CD4-positive, alpha-beta T cell treated with Interleukin-17A for 1 hour (primary cell): ENCODE measurements around the gene FAM163B.

Experiments used
- DNase-seq: peaks from one replicate; pipeline ENCODE4 v3.0.0-alpha.2; 2020

FAM163B gene

DNA sequence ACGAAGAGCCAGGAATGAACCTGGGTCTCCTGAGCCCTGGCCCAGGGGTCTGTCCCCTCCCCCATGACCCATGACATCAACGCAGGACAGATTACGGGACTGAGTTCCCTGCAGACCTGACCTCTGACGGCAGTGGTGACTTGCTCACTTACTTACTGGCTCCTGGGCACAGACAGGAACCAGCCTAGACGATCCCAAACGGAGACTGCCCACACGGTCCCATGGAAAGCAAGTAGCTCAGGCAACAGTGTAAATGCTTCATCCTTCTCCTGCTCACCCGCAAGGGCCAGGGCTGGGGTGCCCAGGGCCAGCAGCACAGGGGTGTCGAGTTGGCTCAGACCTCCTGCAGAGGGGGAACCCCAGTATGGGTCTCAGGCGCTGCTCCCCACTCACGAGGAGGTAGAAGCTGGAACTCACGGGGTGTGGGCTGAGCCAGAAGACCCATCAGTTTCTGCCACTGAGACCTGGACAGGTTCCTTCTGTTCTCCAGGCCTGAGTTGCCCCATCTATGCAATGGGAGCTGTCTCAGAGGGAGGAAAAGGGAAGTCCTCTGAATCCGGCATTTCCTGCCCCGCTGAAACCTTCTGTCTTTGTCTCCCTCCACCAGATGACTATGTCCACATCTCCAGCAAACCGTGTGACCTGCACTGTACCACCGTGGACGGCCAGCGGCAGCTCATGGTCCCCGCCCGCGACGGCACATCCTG is 69.0 kb downstream of the FAM163B start:
- no peak for DNase-seq

- DNase-seq, result no peak
These were observed 70.0 kb downstream of the FAM163B start for GRCh38 chr9:133538851-133539833.

- no peak for DNase-seq
These were observed 71.0 kb downstream of the FAM163B start for GRCh38 chr9:133538176-133538575.

DNA sequence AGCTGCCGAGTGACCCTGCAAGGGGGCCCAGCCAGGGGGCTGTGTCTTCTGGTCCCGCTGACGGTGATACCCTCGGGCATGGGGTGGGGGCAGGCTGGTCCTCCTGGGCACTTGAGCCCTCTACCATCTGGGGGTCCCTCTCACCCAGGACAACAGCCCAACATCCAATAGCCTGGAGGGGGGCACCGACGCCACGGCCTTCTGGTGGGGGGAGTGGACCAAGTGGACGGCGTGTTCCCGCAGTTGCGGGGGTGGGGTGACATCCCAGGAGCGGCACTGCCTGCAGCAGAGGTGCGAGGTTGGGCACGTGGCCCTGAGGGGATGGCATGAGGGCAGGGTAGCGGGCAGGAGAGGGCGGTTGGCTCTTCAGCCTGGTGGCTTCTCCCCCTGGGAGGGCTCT is 71.9 kb downstream of the FAM163B start:
- DNase-seq, result no peak

- no peak for DNase-seq
These were observed 72.7 kb downstream of the FAM163B start for GRCh38 chr9:133536536-133536935.

DNA sequence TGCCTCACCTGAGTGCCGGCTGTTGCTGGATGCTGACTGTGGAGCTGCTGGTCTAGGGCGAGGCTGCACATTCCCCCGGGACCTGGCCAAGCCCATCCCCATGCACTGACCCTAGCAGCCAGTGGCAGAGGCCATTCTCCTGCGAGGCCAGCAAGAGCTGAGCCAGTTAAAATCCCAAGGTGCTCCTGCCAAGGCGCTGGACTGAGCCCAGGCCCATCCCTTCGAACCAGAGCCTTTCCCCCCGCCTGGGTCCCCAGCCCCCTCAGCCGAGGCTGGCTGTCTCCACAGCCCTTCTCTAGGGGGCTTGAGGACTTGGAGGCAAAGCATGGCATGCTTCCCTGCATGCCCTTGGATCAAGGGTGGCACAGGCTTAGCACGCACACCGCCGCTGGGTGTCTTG is 73.1 kb downstream of the FAM163B start:
- no peak for DNase-seq

- no peak for DNase-seq
These were observed 73.8 kb downstream of the FAM163B start for GRCh38 chr9:133535306-133535877.

- peak; percentile 40 for DNase-seq
These were observed 74.6 kb downstream of the FAM163B start, which contains the start of gene ADAMTSL2 for GRCh38 chr9:133534346-133535291. ADAMTSL2 (plus strand) TSS chr9:133534704; CDS start chr9:133536713, 2,009 bp downstream.

GRCh38 chr9:133533857-133534256 is 75.3 kb downstream of the FAM163B start:
- no peak for DNase-seq

GRCh38 chr9:133532937-133533668 is 76.1 kb downstream of the FAM163B start:
- peak; percentile 70 for DNase-seq

- DNase-seq, result no peak
These were observed 77.9 kb downstream of the FAM163B start for GRCh38 chr9:133531293-133531692.

- no peak for DNase-seq
These were observed 79.3 kb downstream of the FAM163B start for GRCh38 chr9:133529874-133530273.

DNA sequence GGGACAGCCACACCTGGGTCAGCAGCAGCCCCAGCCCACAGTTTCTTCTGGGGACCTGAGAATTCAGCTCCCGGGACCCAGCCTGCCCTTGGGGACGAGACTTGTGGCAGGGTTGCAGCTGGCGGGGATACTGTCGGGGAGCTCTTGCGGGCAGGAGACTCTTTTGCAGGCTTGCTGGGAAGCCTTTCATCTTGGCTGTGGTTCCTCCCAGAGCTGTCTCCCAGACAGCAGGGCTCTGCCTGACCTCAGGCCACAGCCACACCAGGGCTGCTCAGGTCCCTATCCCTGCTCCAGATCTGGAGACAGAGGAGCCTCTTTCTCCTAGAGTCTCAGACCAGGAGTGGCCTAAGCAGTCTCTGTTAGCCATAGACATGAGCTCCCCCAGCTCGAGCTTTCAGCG is 79.7 kb downstream of the FAM163B start:
- DNase-seq, result no peak

GRCh38 chr9:133528876-133529241 is 80.3 kb downstream of the FAM163B start:
- DNase-seq, result no peak

- no peak for DNase-seq
These were observed 81.0 kb downstream of the FAM163B start for GRCh38 chr9:133528001-133528875.

GRCh38 chr9:133527444-133527920 is 81.7 kb downstream of the FAM163B start:
- no peak for DNase-seq
